ENCODE measurements around the gene GZF1.

- no peak for TF ChIP-seq CTCF (IDR thresholded peaks at IDR 0.05; ENCODE audit: low read depth, low read length, poor library complexity, severe bottlenecking)
- TF ChIP-seq EZH2phosphoT487 (IDR thresholded peaks at IDR 0.05; ENCODE audit: borderline replicate concordance, low read length) = no peak
Observed at GRCh38 chr20:23358923-23359593, 2.9 kb upstream of the GZF1 start.

All from DOHH2 (cell line).